ENCODE data around the gene ADRA2C.

Gene ADRA2C

GRCh38 chr4:3773552-3774001 lies 7.4 kb downstream of the ADRA2C start:
- no peak for TF ChIP-seq CTCF (conservative IDR thresholded peaks at IDR 0.05; ENCODE audit: low read depth, low read length)
- DNase-seq (ENCODE audit: low read depth), result no peak
- no peak overlapping the region for H3K4me3 ChIP-seq (ENCODE audit: low read length)

- DNase-seq (ENCODE audit: low read depth), result no peak
- no peak for TF ChIP-seq CTCF (conservative IDR thresholded peaks at IDR 0.05; ENCODE audit: low read depth, low read length)
- H3K4me3 ChIP-seq (ENCODE audit: low read length), result no peak overlapping the region
These were observed 8.2 kb downstream of the ADRA2C start for GRCh38 chr4:3774253-3774883.

- H3K4me3 ChIP-seq (ENCODE audit: low read length), result no peak overlapping the region
- no peak for DNase-seq (ENCODE audit: low read depth)
- no peak for TF ChIP-seq CTCF (conservative IDR thresholded peaks at IDR 0.05; ENCODE audit: low read depth, low read length)
These were observed 8.8 kb downstream of the ADRA2C start for GRCh38 chr4:3775005-3775404.

GRCh38 chr4:3775576-3775975 lies 9.4 kb downstream of the ADRA2C start:
- no peak for DNase-seq (ENCODE audit: low read depth)
- no peak for TF ChIP-seq CTCF (conservative IDR thresholded peaks at IDR 0.05; ENCODE audit: low read depth, low read length)
- H3K4me3 ChIP-seq (ENCODE audit: low read length), result no peak overlapping the region

- no peak for DNase-seq (ENCODE audit: low read depth)
- no peak for TF ChIP-seq CTCF (conservative IDR thresholded peaks at IDR 0.05; ENCODE audit: low read depth, low read length)
- no peak overlapping the region for H3K4me3 ChIP-seq (ENCODE audit: low read length)
These were observed 10.2 kb downstream of the ADRA2C start for GRCh38 chr4:3776166-3777032.

- no peak for TF ChIP-seq CTCF (conservative IDR thresholded peaks at IDR 0.05; ENCODE audit: low read depth, low read length)
- no peak overlapping the region for H3K4me3 ChIP-seq (ENCODE audit: low read length)
- no peak for DNase-seq (ENCODE audit: low read depth)
These were observed 10.8 kb downstream of the ADRA2C start for GRCh38 chr4:3777033-3777390.

- H3K4me3 ChIP-seq (ENCODE audit: low read length), result no peak overlapping the region
- no peak for DNase-seq (ENCODE audit: low read depth)
- TF ChIP-seq CTCF (conservative IDR thresholded peaks at IDR 0.05; ENCODE audit: low read depth, low read length), result no peak
These were observed 11.5 kb downstream of the ADRA2C start for GRCh38 chr4:3777669-3778068.

All from retinal pigment epithelial cell (primary cell).